Skeletal muscle tissue (tissue), 4 donors: ENCODE data around the gene DRP2. TPM values are rescaled to one million over a fixed set of nuclear protein-coding genes. Genes with fewer than 3 reads are reported as not detected.

Source experiments
- H3K27ac ChIP-seq: one replicate; pipeline ENCODE4 v1.7.0; 2013; ENCODE audit warnings: mild to moderate bottlenecking, low read depth, low read length, inconsistent platforms
- H3K27me3 ChIP-seq, 3 donors: one replicate each; pipeline ENCODE4 v1.7.0; 2013; ENCODE audit warnings: low read length in 3 of 3; ENCODE audit not compliant: control insufficient read depth in 3 of 3, insufficient read depth in 3 of 3
- H3K36me3 ChIP-seq, 3 donors: one replicate each; pipeline ENCODE4 v1.7.0; 2013; ENCODE audit warnings: low read length in 3 of 3; ENCODE audit not compliant: control insufficient read depth in 3 of 3, insufficient read depth in 3 of 3
- H3K4me1 ChIP-seq, 3 donors: one replicate each; pipeline ENCODE4 v1.7.0; 2013; ENCODE audit warnings: low read length in 3 of 3, mild to moderate bottlenecking in 3 of 3; ENCODE audit not compliant: control insufficient read depth in 3 of 3, insufficient read depth in 3 of 3
- H3K4me3 ChIP-seq, 3 donors: one replicate each; pipeline ENCODE4 v1.7.0; 2013; ENCODE audit warnings: low read length in 3 of 3
- H3K9ac ChIP-seq, 3 donors: one replicate each; pipeline ENCODE4 v1.7.0; 2013; ENCODE audit warnings: low read length in 3 of 3, mild to moderate bottlenecking in 3 of 3, moderate library complexity in 2 of 3, low read depth in 1 of 3
- H3K9me3 ChIP-seq, 3 donors: one replicate each; pipeline ENCODE4 v1.7.0; 2013; ENCODE audit warnings: low read length in 3 of 3; ENCODE audit not compliant: control insufficient read depth in 3 of 3
- total RNA-seq: library from RNA; depleted of rRNA; stranded (reverse); fragments of >200 nt; gene quantifications from one replicate; pipeline ENCODE4 v1.2.3, GENCODE V29; 2014
- donor health status: Osteomylitis.

Gene DRP2
- total RNA-seq, 1 donor from 2014 or later: 1.0 TPM

GRCh38 chrX:101232316-101232715 is 12.7 kb downstream of the DRP2 start:
- H3K36me3 ChIP-seq: no peaks in the 10 kb centered on the region
- H3K9me3 ChIP-seq: no peaks in the 10 kb centered on the region
- H3K4me1 ChIP-seq: no peaks in the 10 kb centered on the region
- no peak overlapping the region for H3K27ac ChIP-seq
- no peak overlapping the region for H3K4me3 ChIP-seq
- H3K9ac ChIP-seq: no peak overlapping the region
- peaks cover 0 to 4% (median 0%) of the 10 kb centered on the region in 3 donors for H3K27me3 ChIP-seq

DNA sequence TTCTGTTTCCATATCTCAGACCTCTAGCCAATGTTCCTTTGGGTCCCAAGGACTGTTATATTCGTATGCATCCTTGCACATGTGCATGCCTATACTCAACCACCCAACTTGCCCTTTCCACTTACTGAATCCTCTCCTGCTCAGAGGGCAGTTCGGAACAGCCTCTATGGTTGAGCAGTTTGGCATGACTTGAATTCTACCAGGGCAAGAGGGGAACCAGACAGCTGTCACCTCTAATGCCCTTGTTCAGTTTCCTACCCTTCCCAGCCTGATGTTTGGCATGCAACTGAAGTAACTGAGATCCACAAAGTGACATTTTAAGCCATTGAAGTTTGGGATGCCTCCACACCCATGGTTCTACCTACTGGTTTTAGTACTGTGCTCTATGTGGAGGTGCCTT is 17.5 kb downstream of the DRP2 start:
- Histone ChIP-seq H3K4me1 (no peaks in the 10 kb centered on the region), H3K27me3 (no peaks in the 10 kb centered on the region), H3K36me3 (no peaks in the 10 kb centered on the region), H3K4me3 (no peak overlapping the region), H3K9me3 (no peaks in the 10 kb centered on the region), H3K27ac (no peak overlapping the region), H3K9ac (no peak overlapping the region)

DNA sequence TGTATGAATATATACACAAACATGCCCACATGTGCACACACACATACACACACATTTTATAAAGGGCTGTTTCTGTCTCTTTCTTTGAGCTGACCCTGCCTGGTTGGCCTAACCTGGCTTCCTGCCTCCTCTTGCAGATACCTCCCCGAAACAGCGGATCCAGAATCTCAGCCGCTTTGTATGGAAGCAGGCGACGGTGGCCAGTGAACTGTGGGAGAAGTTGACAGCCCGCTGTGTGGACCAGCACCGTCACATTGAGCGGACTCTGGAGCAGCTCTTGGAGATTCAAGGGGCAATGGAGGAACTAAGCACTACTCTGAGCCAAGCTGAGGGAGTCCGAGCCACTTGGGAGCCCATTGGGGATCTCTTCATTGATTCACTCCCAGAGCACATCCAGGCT is 21.9 kb downstream of the DRP2 start:
- Histone ChIP-seq H3K27me3 (peaks cover 0 to 5% (median 0%) of the 10 kb centered on the region in 3 donors), H3K27ac (no peak overlapping the region), H3K4me1 (no peaks in the 10 kb centered on the region), H3K4me3 (no peak overlapping the region), H3K9ac (no peak overlapping the region), H3K36me3 (no peaks in the 10 kb centered on the region), H3K9me3 (no peaks in the 10 kb centered on the region)

GRCh38 chrX:101252634-101253033 is 33.0 kb downstream of the DRP2 start:
- Histone ChIP-seq H3K4me1 (no peaks in the 10 kb centered on the region), H3K27ac (no peak overlapping the region), H3K9ac (no peak overlapping the region), H3K36me3 (no peaks in the 10 kb centered on the region), H3K27me3 (peaks cover 0 to 5% (median 0%) of the 10 kb centered on the region in 3 donors), H3K9me3 (no peaks in the 10 kb centered on the region), H3K4me3 (no peak overlapping the region)

DNA sequence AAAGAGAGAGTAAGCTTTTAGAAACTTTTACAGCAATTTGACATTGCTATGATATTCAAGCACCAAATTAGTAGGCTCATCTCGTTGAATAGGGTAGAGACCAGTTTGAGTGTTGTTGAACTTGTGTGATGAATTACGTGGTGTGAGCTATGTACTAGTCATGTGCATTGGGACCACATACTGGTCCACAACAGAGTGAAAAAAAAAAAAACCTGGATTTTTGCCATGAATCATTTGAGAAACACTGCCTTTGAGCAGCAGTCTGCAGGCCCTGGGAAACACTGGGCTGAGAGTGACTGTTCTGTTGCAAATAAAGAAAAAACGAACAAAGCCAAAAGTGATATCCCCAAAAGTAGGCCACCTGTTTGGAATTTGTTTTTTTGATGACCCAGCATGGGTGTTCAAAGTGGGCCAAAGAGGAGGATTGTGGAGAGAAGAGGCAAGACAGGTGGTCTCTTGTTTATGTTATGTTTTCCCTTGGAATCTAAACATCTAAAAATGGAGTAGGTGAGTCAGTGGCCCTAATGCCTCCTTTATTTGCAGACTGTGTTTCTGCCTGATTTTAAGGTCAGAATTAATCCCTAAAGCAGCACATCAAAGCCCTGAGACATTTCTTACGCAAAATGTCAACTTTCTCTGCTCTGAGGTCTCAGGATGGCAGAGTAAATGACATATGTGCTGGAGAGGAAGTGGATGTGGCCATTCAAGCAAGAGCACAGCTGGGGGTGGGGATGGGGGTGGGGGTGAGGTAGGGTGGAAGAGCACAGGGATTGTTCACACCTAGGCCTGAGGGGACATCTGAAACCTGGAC is 38.1 kb downstream of the DRP2 start:
- no peaks in the 10 kb centered on the region for H3K4me1 ChIP-seq
- peaks cover 0 to 5% (median 0%) of the 10 kb centered on the region in 3 donors for H3K27me3 ChIP-seq
- no peak overlapping the region for H3K9ac ChIP-seq
- no peaks in the 10 kb centered on the region for H3K36me3 ChIP-seq
- H3K4me3 ChIP-seq: no peak overlapping the region
- H3K27ac ChIP-seq: no peak overlapping the region
- H3K9me3 ChIP-seq: no peaks in the 10 kb centered on the region

- Histone ChIP-seq H3K4me3 (no peak overlapping the region), H3K27me3 (peaks cover 0 to 5% (median 0%) of the 10 kb centered on the region in 3 donors), H3K27ac (no peak overlapping the region), H3K36me3 (no peaks in the 10 kb centered on the region), H3K9ac (no peak overlapping the region), H3K9me3 (no peaks in the 10 kb centered on the region), H3K4me1 (no peaks in the 10 kb centered on the region)
These were observed 38.6 kb downstream of the DRP2 start for GRCh38 chrX:101258259-101258581.

- Histone ChIP-seq H3K36me3 (no peaks in the 10 kb centered on the region), H3K9ac (no peak overlapping the region), H3K27ac (no peak overlapping the region), H3K27me3 (peaks cover 0 to 5% (median 0%) of the 10 kb centered on the region in 3 donors), H3K9me3 (no peaks in the 10 kb centered on the region), H3K4me3 (no peak overlapping the region), H3K4me1 (no peaks in the 10 kb centered on the region)
These were observed 40.8 kb downstream of the DRP2 start for GRCh38 chrX:101260435-101260834.

- H3K9me3 ChIP-seq: no peaks in the 10 kb centered on the region
- no peaks in the 10 kb centered on the region for H3K36me3 ChIP-seq
- no peak overlapping the region for H3K9ac ChIP-seq
These were observed 43.0 kb downstream of the DRP2 start for GRCh38 chrX:101262590-101262989.

GRCh38 chrX:101263766-101264165 is 44.2 kb downstream of the DRP2 start:
- peaks cover 0 to 3% (median 0%) of the 10 kb centered on the region in 3 donors for H3K27me3 ChIP-seq
- no peak overlapping the region for H3K9ac ChIP-seq
- no peak overlapping the region for H3K27ac ChIP-seq
- no peaks in the 10 kb centered on the region for H3K36me3 ChIP-seq
- H3K4me3 ChIP-seq: no peak overlapping the region
- no peaks in the 10 kb centered on the region for H3K4me1 ChIP-seq
- no peaks in the 10 kb centered on the region for H3K9me3 ChIP-seq

More at GRCh38 chrX:101262590-101262989, 43.0 kb downstream of the DRP2 start:
- H3K4me1 ChIP-seq: no peaks in the 10 kb centered on the region
- H3K27me3 ChIP-seq: peaks cover 0 to 3% (median 0%) of the 10 kb centered on the region in 3 donors
- no peak overlapping the region for H3K4me3 ChIP-seq
- no peak overlapping the region for H3K27ac ChIP-seq

GRCh38 chrX:101265869-101266428 is 46.4 kb downstream of the DRP2 start:
- H3K36me3 ChIP-seq: no peaks in the 10 kb centered on the region

More at GRCh38 chrX:101265869-101266428, 46.4 kb downstream of the DRP2 start:
- Histone ChIP-seq H3K9me3 (no peaks in the 10 kb centered on the region), H3K4me3 (no peak overlapping the region), H3K9ac (no peak overlapping the region), H3K27ac (no peak overlapping the region), H3K27me3 (peaks cover 0 to 3% (median 0%) of the 10 kb centered on the region in 3 donors), H3K4me1 (no peaks in the 10 kb centered on the region)
